Myometrial cell (primary cell): ENCODE measurements around the gene REXO1. TPM values are rescaled to one million over a fixed set of nuclear protein-coding genes. Genes with fewer than 3 reads are reported as not detected.

Experiments
- total RNA-seq: library from RNA; depleted of rRNA; stranded (reverse); fragments of >200 nt; gene quantifications from 2 replicates; pipeline ENCODE4 v1.2.3, GENCODE V29; 2015

The REXO1 gene, protein sequence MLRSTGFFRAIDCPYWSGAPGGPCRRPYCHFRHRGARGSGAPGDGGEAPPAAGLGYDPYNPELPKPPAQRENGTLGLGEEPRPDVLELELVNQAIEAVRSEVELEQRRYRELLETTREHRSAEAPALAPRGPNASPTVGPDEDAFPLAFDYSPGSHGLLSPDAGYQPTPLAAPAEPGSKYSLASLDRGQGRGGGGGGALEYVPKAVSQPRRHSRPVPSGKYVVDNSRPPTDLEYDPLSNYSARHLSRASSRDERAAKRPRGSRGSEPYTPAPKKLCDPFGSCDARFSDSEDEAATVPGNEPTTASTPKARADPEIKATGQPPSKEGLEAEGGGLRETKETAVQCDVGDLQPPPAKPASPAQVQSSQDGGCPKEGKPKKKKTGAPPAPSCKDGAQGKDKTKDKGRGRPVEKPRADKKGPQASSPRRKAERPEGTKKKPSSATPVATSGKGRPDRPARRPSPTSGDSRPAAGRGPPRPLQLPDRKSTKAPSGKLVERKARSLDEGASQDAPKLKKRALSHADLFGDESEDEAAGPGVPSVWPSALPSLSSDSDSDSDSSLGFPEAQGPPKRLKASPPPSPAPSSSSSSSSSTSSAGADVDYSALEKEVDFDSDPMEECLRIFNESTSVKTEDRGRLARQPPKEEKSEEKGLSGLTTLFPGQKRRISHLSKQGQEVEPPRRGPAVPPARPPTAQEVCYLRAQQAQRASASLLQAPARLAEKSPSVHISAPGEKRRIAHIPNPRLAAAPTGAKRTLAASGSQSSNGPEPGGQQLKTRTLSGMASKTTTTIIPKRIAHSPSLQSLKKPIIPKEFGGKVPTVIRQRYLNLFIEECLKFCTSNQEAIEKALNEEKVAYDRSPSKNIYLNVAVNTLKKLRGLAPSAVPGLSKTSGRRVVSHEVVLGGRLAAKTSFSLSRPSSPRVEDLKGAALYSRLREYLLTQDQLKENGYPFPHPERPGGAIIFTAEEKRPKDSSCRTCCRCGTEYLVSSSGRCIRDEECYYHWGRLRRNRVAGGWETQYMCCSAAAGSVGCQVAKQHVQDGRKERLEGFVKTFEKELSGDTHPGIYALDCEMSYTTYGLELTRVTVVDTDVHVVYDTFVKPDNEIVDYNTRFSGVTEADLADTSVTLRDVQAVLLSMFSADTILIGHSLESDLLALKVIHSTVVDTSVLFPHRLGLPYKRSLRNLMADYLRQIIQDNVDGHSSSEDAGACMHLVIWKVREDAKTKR
- total RNA-seq, result 6.9 and 8.0 TPM in 2 replicates

DNA sequence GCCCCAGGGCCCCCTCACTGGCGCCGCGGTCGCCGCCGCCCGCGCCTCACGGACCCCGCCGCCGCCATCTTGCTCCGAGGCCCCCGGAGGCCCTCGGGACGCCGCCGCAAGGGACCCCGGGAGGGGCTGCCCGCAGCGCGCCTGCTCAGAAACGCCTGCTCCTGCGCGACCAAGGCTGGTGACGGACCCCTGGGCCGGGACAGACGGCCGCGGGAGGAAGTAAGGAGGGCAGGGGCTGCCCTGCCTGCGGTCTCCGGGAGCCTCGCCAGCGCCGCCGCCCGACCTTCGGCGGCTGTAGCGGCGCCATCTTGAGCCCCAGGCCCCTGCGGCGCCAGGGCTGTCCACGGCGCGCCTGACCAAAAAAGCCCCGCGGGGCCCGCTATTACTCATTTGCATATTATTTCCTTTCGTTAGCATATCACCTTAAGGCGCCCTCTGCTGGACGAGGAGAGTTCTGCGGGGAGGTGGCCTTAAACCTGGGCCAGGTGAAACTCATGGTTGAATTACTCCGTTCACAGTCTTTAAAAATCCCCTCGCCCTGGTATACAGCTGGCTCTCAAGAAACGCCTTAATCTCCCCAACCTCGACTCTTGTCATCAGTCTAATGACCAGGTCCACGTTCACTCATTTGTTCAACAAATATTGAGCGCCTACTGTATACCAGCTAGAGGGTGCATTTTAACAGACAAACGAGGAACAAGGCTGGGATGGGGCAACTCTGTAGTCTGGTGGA is at the start of gene REXO1:
Gene REXO1, minus strand, starts transcription at position 85 of the 733 bp plus-strand sequence. CDS start 125 bp downstream, outside the sequence.

GRCh38 chr19:1885398-1886119 is 37.3 kb upstream of the REXO1 start, which contains the start of gene ABHD17A:
Gene ABHD17A (minus strand): TSS chr19:1885496. CDS start chr19:1881566, 3,930 bp downstream.

DNA sequence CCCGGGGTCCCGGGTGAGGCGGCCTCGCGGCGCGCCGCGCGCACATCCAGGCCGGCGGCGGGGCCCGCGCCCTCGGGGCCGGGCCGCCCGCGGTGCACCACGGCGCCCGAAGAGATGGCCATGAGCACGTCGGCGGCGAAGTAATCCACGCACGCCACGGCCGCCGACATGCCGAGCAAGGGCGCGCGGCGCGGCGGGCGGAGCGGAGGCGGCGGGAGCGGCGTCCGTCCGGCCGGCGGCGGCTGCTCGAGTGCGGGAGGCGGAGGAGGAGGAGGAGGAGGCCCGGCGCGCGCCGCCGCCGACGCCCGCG is 15.0 kb upstream of the REXO1 start, which contains the start of gene KLF16:
Gene KLF16, minus strand, starts transcription at position 252 of the 310 bp plus-strand sequence. Its CDS starts 82 bp downstream, at position 170.

GRCh38 chr19:1811942-1812425 is 36.3 kb downstream of the REXO1 start, which contains the start of gene ATP8B3:
Gene ATP8B3 (minus strand): TSS chr19:1812276. CDS start chr19:1811736, 540 bp downstream.

Other genes starting within 250 kb of the REXO1 start
- gene UQCR11, start 243.0 kb downstream of the REXO1 start, total RNA-seq, result 69.8 and 75.0 TPM in 2 replicates
- 93.0 and 101 TPM in 2 replicates for gene TCF3, start 195.9 kb downstream of the REXO1 start, total RNA-seq
- not detected in 2 replicates for gene ONECUT3, start 95.0 kb downstream of the REXO1 start, total RNA-seq
- gene ATP8B3, start 36.2 kb downstream of the REXO1 start, total RNA-seq, result 5.0 and 8.4 TPM in 2 replicates
- 7.8 and 11.0 TPM in 2 replicates for gene KLF16, start 15.1 kb upstream of the REXO1 start, total RNA-seq
- gene ABHD17A, start 37.0 kb upstream of the REXO1 start, total RNA-seq, result 138 and 142 TPM in 2 replicates
- 1.1 and 6.3 TPM in 2 replicates for gene ADAT3, start 56.9 kb upstream of the REXO1 start, total RNA-seq
- gene SCAMP4, start 56.9 kb upstream of the REXO1 start, total RNA-seq, result 120 and 145 TPM in 2 replicates
- 62.7 and 78.4 TPM in 2 replicates for gene CSNK1G2, start 92.7 kb upstream of the REXO1 start, total RNA-seq
- gene BTBD2, start 167.2 kb upstream of the REXO1 start, total RNA-seq, result 78.5 and 104 TPM in 2 replicates
- gene MKNK2, start 202.8 kb upstream of the REXO1 start, total RNA-seq, result 156 and 174 TPM in 2 replicates
- gene MOB3A, start 247.8 kb upstream of the REXO1 start, total RNA-seq, result 52.5 and 62.0 TPM in 2 replicates
- 0.86 TPM in 1 of 2 replicates, not detected in the other for gene IZUMO4, start 248.4 kb upstream of the REXO1 start, total RNA-seq